MV-4-11 (cell line): ENCODE results near the gene SNTN.
"Not testable (repeated sequence)": the region's sequence is repeated elsewhere in the genome, so short reads cannot be mapped to it uniquely, and the experiment has no call there.

ENCODE experiments used
- DNase-seq: peaks from one replicate; lab custom pipeline; 2025; lab: John Stamatoyannopoulos, UW

The SNTN gene

DNA sequence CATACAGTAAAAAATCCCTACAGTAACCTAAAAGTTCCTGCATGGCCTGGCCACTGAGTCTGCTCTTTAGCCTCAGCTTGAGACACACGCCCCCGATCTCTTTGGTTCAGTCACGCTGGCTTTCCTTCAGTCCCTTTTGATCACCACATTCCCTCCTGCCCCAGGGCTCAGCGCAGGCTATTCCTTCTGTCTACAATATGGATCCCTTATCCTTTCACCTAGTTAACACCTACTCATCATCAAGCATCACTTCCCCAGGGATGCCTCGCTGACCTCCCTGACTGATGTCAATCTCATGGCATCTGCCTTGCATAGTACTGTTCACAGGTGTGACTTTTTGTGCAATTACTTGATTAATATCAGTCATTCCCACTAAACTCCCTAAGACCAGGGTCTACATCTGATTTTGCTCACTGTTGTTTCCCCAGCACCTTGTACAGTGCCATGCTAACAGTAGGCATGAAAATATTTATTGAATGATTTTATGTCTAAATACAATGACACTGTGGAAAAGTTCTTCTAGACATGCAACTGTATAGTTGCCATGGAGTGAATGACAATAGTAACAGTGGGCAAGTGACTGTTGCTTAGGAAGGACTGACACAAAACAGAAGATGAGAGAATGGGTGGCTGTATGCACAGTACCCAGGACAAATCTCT is at the start of gene SNTN:
Gene SNTN, plus strand, starts transcription at position 610 of the 660 bp plus-strand sequence. Its CDS starts 13 bp downstream, at position 623.
- DNase-seq, result no peak

DNA sequence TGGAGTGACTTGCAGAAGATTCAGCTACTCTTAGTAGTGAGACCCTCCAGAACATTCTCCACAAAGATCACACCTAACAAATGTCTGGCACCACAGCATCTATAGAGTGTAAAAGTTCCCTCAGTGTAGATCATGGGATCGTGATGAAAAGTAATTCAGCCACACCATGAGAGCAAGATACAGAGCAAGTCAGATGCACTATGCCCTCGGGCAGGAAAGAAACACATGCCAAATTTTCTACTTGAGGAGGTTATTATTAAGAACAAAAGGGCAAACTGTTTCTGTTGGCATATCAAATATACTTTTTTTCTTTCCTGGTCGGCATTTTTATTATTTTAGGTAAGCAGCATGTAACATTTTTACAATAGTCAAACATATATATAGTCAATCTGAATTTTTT is 44.8 kb upstream of the SNTN start:
- DNase-seq, result no peak

- no peak for DNase-seq
Measured at GRCh38 chr3:63609408-63609807, 43.1 kb upstream of the SNTN start.

- DNase-seq, result no peak
Measured at GRCh38 chr3:63609834-63610233, 42.6 kb upstream of the SNTN start.

DNA sequence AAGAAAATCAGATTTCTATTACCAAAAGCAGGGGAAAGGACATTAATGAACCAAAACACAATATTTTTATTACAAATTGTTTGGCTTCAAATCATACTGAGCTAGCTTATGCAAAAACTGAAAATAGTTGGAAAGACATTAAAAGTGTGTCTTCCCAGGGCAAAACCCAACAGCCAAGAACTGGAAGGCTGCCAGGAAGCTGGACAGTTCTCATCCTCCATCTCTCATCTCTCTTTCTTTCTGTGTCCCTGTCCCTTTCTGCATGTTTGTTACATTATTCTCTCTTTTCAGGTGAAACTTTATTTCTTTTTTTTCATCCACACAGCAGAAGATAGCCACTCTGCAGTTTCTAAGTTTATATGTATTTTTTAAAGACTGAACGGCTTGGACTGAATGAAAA is 41.1 kb upstream of the SNTN start:
- no peak for DNase-seq

- DNase-seq, result no peak
Measured at GRCh38 chr3:63613561-63613960, 38.9 kb upstream of the SNTN start.

- no peak for DNase-seq
Measured at GRCh38 chr3:63617391-63617790, 35.1 kb upstream of the SNTN start.

DNA sequence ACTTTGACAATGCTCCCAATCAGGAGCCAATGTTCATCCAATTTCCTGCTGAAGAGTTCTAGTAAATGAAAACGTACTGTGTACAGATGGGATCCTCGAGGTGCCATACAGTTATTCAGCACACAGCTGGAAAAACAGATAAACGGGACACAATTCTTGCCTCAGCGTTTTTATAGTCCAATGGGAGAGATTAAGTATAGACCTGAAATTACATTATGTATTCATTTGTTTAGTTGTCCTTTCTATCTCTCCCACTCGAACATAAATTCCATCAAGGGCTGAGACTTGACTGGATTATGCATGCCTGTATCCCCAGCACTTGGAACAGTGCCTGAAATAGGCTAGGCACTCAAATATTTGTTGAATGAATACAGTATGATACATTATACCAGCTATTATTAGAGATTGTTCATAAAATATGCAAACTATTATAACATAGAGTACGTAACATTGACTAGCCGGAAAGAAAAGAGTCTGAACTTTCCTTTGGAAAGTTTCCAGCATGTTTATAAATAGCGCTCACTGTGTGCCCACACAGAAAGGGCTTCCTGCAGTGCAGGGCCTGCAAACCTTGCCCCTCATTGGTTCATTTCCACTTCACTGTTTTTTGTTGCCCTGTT is 27.4 kb upstream of the SNTN start:
- DNase-seq, result no peak

GRCh38 chr3:63631670-63632069 is 20.8 kb upstream of the SNTN start:
- DNase-seq, result no peak

- no peak for DNase-seq
Measured at GRCh38 chr3:63635186-63635585, 17.3 kb upstream of the SNTN start.

DNA sequence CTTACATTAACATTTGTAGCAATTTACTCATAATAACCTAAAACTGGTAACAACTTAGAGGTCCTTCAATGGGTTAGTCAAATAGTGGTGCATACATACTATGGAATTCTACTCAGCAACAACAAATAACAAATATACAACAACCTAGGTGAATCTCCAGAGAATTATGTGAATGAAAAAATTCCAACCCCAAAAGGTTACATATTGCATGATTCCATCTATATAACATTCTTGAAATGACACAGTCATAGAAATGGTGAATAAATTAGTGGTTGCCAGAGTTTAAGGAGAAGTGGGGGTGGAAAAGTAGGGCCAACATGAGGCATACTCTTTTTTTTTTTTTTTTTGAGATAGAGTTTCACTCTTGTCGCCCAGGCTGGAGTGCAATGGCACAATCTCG is 12.7 kb upstream of the SNTN start:
- no peak for DNase-seq

- no peak for DNase-seq
Measured at GRCh38 chr3:63642488-63642887, 10.0 kb upstream of the SNTN start.

DNA sequence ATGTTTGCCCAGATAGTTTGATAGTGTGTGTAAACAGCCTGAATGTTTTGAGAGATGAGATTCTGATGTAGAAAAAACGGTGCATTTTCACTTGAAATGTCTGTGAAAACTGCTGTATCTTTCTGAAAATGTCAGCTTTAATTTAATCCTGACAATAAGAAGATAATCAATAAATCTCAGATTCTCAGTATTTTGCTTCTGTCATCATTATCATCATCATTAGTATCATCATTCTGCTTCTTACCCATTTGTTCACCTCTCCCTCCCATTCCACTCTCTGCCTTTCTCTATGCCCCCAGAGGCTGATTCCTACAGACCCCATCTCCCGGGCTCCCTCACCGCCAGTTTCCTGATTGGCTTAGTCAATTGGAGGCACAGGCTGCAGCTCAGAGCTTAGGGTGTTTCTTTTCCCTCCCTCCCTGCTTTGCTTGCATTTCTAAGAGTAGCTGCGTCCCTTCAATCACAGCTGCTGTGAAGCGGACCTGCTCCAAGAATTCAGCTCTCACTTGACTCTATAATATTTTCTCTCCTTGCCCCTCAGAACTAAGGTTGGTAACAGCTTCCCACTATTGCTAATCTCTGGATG is 8.2 kb upstream of the SNTN start:
- no peak for DNase-seq

GRCh38 chr3:63644928-63645781 is 7.3 kb upstream of the SNTN start:
- not testable (repeated sequence) for DNase-seq

GRCh38 chr3:63654211-63654610 is 1.7 kb downstream of the SNTN start:
- DNase-seq, result no peak

DNA sequence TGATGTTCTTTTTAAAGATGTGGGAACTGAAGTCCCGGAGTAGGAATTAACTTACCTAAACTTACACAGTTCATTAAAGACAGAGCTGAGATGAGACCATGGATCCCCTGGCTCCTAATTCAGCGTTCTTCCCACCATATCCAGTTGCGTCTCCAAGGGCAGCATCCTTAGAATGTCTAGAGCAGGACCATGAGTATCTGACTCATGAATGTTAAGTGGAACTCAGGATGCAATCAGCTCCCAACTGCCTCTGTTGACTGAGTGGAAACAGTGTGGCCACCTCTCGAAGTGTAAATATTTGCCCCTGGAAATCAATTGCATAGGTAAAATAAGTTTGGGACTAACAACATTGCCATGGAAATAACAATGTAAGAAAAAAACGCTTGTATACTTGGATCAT is 2.5 kb downstream of the SNTN start:
- no peak for DNase-seq

GRCh38 chr3:63655519-63655918 is 3.0 kb downstream of the SNTN start:
- DNase-seq, result no peak

- no peak for DNase-seq
Measured at GRCh38 chr3:63656786-63657185, 4.3 kb downstream of the SNTN start.

DNA sequence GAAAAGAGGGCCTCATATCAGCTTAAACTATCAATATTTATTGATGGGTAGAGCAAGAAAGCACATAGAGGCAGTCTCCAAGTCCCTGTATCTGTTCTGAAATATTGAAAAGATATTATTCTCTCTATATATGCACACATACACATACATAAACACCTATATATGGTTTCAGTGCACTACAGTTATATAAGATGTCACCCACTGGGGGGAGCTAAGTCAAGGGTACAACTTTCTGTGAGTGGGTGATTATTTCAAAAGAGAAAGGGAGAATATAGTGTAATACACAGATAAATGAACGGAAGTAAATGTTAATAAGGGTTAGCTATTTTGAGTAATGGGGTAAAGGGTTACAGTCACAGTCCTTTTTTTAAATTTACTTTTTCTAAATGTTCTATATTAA is 8.8 kb downstream of the SNTN start:
- DNase-seq, result peak; percentile 31

GRCh38 chr3:63662011-63662410 is 9.5 kb downstream of the SNTN start:
- no peak for DNase-seq

GRCh38 chr3:63662500-63662899 is 10.0 kb downstream of the SNTN start:
- no peak for DNase-seq

DNA sequence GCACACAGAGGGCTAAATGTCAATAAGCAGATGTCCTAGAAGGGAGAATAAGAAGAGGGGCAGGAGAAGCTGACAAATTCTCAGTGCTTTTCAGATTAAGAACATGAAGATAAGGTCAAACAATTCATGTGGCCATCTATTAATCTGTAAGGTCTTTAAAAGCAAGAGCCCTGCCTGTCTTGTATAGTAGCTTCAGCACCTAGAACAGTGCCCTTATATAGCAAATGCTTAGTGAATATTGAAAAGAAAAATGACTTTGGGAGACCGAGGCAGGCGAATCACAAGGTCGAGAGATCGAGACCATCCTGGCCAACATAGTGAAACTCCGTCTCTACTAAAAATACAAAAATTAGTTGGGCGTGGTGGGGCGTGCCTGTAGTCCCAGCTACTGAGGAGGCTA is 18.1 kb downstream of the SNTN start:
- no peak for DNase-seq

GRCh38 chr3:63673111-63673510 is 20.6 kb downstream of the SNTN start:
- DNase-seq, result no peak
